H9 (cell line): Measurements from ENCODE around the gene SMARCAL1. TPM values are rescaled to one million over a fixed set of nuclear protein-coding genes. Genes with fewer than 3 reads are reported as not detected.
A peak's percentile ranks its signal among the peaks of the same experiment; 100 is the strongest.

Source experiments
- DNase-seq: peaks from one replicate; pipeline ENCODE4 v3.0.0-alpha.2; 2017
- H2AFZ ChIP-seq: one replicate; pipeline ENCODE4 v1.6.1; 2013; ENCODE audit warnings: mild to moderate bottlenecking, low read length, control low read depth, moderate library complexity
- H2AK5ac ChIP-seq: 2 replicates; pipeline ENCODE4 v1.6.1; 2013; ENCODE audit warnings: low read length, control low read depth, mixed read lengths; ENCODE audit not compliant: insufficient read length
- H2BK120ac ChIP-seq: one replicate; pipeline ENCODE4 v1.6.1; 2013; ENCODE audit warnings: low read depth, mild to moderate bottlenecking, low read length, control low read depth, inconsistent platforms; ENCODE audit not compliant: poor library complexity, severe bottlenecking
- H2BK12ac ChIP-seq: 2 replicates; pipeline ENCODE4 v1.6.1; 2013; ENCODE audit warnings: low read length, control low read depth, mixed read lengths, low read depth; ENCODE audit not compliant: insufficient read length
- H2BK15ac ChIP-seq: 2 replicates; pipeline ENCODE4 v1.6.1; 2013; ENCODE audit warnings: low read depth, low read length, control low read depth
- H2BK20ac ChIP-seq: one replicate; pipeline ENCODE4 v1.6.1; 2013; ENCODE audit warnings: low read depth, mild to moderate bottlenecking, low read length, control low read depth, inconsistent platforms; ENCODE audit not compliant: poor library complexity, severe bottlenecking
- H2BK5ac ChIP-seq: 2 replicates; pipeline ENCODE4 v1.6.1; 2013; ENCODE audit warnings: low read length, control low read depth, mixed read lengths; ENCODE audit not compliant: insufficient read length
- H3K14ac ChIP-seq: 2 replicates; pipeline ENCODE4 v1.6.1; 2013; ENCODE audit warnings: low read length, control low read depth; ENCODE audit not compliant: insufficient read depth
- H3K18ac ChIP-seq: 2 replicates; pipeline ENCODE4 v1.6.1; 2013; ENCODE audit warnings: low read depth, mild to moderate bottlenecking, mixed read lengths, low read length, control low read depth; ENCODE audit not compliant: insufficient read length
- H3K23ac ChIP-seq: 2 replicates; pipeline ENCODE4 v1.6.1; 2013; ENCODE audit warnings: low read length, control low read depth, mixed read lengths, low read depth; ENCODE audit not compliant: insufficient read length
- H3K23me2 ChIP-seq: 2 replicates; pipeline ENCODE4 v1.6.1; 2013; ENCODE audit warnings: low read depth, mild to moderate bottlenecking, mixed read lengths, low read length, control low read depth; ENCODE audit not compliant: insufficient read length, poor library complexity, severe bottlenecking
- H3K27ac ChIP-seq: 2 replicates; pipeline ENCODE4 v1.5.1; 2013; ENCODE audit warnings: low read length, control low read depth, mixed read lengths, low read depth; ENCODE audit not compliant: insufficient read length
- H3K27me3 ChIP-seq: 2 replicates; pipeline ENCODE4 v1.6.1; 2013; ENCODE audit warnings: low read length, control low read depth, inconsistent platforms; ENCODE audit not compliant: insufficient read depth
- H3K4ac ChIP-seq: 2 replicates; pipeline ENCODE4 v1.6.1; 2013; ENCODE audit warnings: low read depth, mild to moderate bottlenecking, control low read depth, inconsistent platforms, low read length, moderate library complexity
- H3K4me1 ChIP-seq: 2 replicates; pipeline ENCODE4 v1.6.1; 2013; ENCODE audit warnings: low read length, control low read depth, inconsistent platforms; ENCODE audit not compliant: insufficient read depth
- H3K4me2 ChIP-seq: 2 replicates; pipeline ENCODE4 v1.6.1; 2013; ENCODE audit warnings: low read length, control low read depth, mixed read lengths; ENCODE audit not compliant: insufficient read length, insufficient read depth
- H3K56ac ChIP-seq: 2 replicates; pipeline ENCODE4 v1.6.1; 2013; ENCODE audit warnings: low read depth, mild to moderate bottlenecking, mixed read lengths, low read length, control low read depth; ENCODE audit not compliant: insufficient read length
- H3K79me1 ChIP-seq: 2 replicates; pipeline ENCODE4 v1.6.1; 2013; ENCODE audit warnings: low read depth, mild to moderate bottlenecking, moderate library complexity, low read length, control low read depth, inconsistent platforms; ENCODE audit not compliant: insufficient read depth, poor library complexity, severe bottlenecking
- H3K79me2 ChIP-seq: 2 replicates; pipeline ENCODE4 v1.6.1; 2013; ENCODE audit warnings: low read length, control low read depth, inconsistent platforms; ENCODE audit not compliant: insufficient read depth
- H3K9ac ChIP-seq: 2 replicates; pipeline ENCODE4 v1.6.1; 2013; ENCODE audit warnings: low read length, control low read depth, mixed read lengths; ENCODE audit not compliant: insufficient read length; ENCODE audit errors: extremely low read depth
- H3K9me3 ChIP-seq: one replicate; pipeline ENCODE4 v1.6.1; 2013; ENCODE audit warnings: low read depth, low read length, inconsistent platforms; ENCODE audit not compliant: control insufficient read depth
- H3T11ph ChIP-seq: one replicate; pipeline ENCODE4 v1.6.1; 2013; ENCODE audit warnings: mild to moderate bottlenecking, low read length, control low read depth, inconsistent platforms
- H4K20me1 ChIP-seq: one replicate; pipeline ENCODE4 v1.6.1; 2013; ENCODE audit not compliant: control insufficient read depth, insufficient read length, insufficient read depth
- H4K5ac ChIP-seq: 2 replicates; pipeline ENCODE4 v1.6.1; 2013; ENCODE audit warnings: low read depth, mild to moderate bottlenecking, mixed read lengths, low read length, control low read depth; ENCODE audit not compliant: insufficient read length
- H4K8ac ChIP-seq: replicated peaks from 2 replicates; pipeline ENCODE4 v1.6.1; 2013; ENCODE audit warnings: low read length, control low read depth, mixed read lengths, low read depth; ENCODE audit not compliant: insufficient read length
- H4K91ac ChIP-seq: 2 replicates; pipeline ENCODE4 v1.6.1; 2013; ENCODE audit warnings: low read depth, mild to moderate bottlenecking, moderate library complexity, mixed read lengths, low read length, control low read depth; ENCODE audit not compliant: insufficient read length
- H3K27ac Mint-ChIP-seq, 3 experiments: 2 replicates in 2 of 3; 3 replicates in 1 of 3; pipeline ENCODE4 v1.8.0; 2020 to 2021; ENCODE audit warnings: mixed read lengths in 3 of 3, mild to moderate bottlenecking in 1 of 3, moderate library complexity in 1 of 3
- H3K27me3 Mint-ChIP-seq: 2 replicates; pipeline ENCODE4 v1.8.0; 2021; ENCODE audit warnings: low read depth, mild to moderate bottlenecking, moderate library complexity, mixed read lengths
- H3K36me3 Mint-ChIP-seq, 3 experiments: 2 replicates in 2 of 3; 3 replicates in 1 of 3; pipeline ENCODE4 v1.8.0; 2020 to 2021; ENCODE audit warnings: low read depth in 3 of 3, mixed read lengths in 3 of 3; ENCODE audit not compliant: insufficient read depth in 1 of 3
- H3K4me1 Mint-ChIP-seq, 2 experiments: 2 replicates each; pipeline ENCODE4 v1.8.0; 2020; ENCODE audit warnings: mixed read lengths in 2 of 2
- H3K4me3 Mint-ChIP-seq, 2 experiments: 2 replicates in 1 of 2; 3 replicates in 1 of 2; pipeline ENCODE4 v1.8.0; 2020 to 2021; ENCODE audit warnings: mild to moderate bottlenecking in 2 of 2, mixed read lengths in 2 of 2, moderate library complexity in 1 of 2
- H3K9me3 Mint-ChIP-seq, 2 experiments: 2 replicates in 1 of 2; 3 replicates in 1 of 2; pipeline ENCODE4 v1.8.0; 2020; ENCODE audit warnings: mild to moderate bottlenecking in 2 of 2, mixed read lengths in 2 of 2, moderate library complexity in 1 of 2
- WGBS: extraction: QIAGEN DNeasy Blood & Tissue Kit; methylation state at CpG from one replicate; pipeline ENCODE4 v1.1.7; 2013; ENCODE audit warnings: missing lambda C conversion rate, low lambda C conversion rate, mixed read lengths; ENCODE audit not compliant: insufficient read length; ENCODE audit errors: extremely low coverage; 5-methylcytosine and 5-hydroxymethylcytosine counted together
- total RNA-seq: library from RNA; stranded (reverse); gene quantifications from 2 replicates; pipeline ENCODE4 v1.2.1, GENCODE V29; 2021
- TF ChIP-seq, protein P1 (sequence below): fragments of 200-600 bp; sonication (generic); conservative IDR thresholded peaks from 3 replicates; pipeline ENCODE4 v1.8.0; 2021; ENCODE audit warnings: antibody characterized with exemption, mild to moderate bottlenecking

The SMARCAL1 gene
- total RNA-seq, 1 experiment from 2014 or later, result 16.5 TPM

DNA sequence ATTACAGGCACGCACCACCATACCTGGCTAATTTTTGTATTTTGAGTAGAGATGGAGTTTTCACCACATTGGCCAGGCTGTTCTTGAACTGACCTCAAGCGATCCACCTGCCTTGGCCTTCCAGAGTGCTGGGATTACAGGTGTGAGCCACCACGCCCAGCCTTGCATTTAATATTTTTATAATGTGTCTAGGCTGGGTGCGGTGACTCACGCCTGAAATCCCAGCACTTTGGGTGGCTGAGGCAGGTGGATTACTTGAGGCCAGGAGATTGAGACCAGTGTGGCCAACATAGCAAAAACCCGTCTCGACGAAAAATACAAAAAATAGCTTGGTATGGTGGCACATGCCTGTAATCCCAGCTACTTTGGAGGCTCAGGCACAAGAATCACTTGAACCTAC is 89.6 kb downstream of the SMARCAL1 start:
- no peak overlapping the region for H4K8ac ChIP-seq
- Mint-ChIP-seq H3K4me1 (peaks cover 46 to 48% of the 10 kb centered on the region in 2 experiments), H3K27me3 (no peaks in the 10 kb centered on the region), H3K27ac (peak overlapping the region in 1 of 3 experiments; percentile 98; a peak in 1 of 7 replicates), H3K36me3 (peaks cover 67 to 79% (median 76%) of the 10 kb centered on the region in 3 experiments), H3K4me3 (peak overlapping the region; percentile 95 to 98; a peak in 2 of 5 replicates), H3K9me3 (peaks cover 1 to 3% of the 10 kb centered on the region in 2 experiments; a peak in 1 of 5 replicates)
- TF ChIP-seq, protein P1, sequence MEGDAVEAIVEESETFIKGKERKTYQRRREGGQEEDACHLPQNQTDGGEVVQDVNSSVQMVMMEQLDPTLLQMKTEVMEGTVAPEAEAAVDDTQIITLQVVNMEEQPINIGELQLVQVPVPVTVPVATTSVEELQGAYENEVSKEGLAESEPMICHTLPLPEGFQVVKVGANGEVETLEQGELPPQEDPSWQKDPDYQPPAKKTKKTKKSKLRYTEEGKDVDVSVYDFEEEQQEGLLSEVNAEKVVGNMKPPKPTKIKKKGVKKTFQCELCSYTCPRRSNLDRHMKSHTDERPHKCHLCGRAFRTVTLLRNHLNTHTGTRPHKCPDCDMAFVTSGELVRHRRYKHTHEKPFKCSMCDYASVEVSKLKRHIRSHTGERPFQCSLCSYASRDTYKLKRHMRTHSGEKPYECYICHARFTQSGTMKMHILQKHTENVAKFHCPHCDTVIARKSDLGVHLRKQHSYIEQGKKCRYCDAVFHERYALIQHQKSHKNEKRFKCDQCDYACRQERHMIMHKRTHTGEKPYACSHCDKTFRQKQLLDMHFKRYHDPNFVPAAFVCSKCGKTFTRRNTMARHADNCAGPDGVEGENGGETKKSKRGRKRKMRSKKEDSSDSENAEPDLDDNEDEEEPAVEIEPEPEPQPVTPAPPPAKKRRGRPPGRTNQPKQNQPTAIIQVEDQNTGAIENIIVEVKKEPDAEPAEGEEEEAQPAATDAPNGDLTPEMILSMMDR, result no peak
- no peak overlapping the region for H3K14ac ChIP-seq
- H4K5ac ChIP-seq, result no peak overlapping the region
- no peak overlapping the region for H3K9ac ChIP-seq
- no peak overlapping the region for H2BK5ac ChIP-seq
- no peak overlapping the region for H3K27ac ChIP-seq
- H3K4me1 ChIP-seq, result peaks cover 3% of the 10 kb centered on the region; the same call in 1 of the 2 replicates
- no peak overlapping the region for H3K18ac ChIP-seq
- no peak overlapping the region for H2BK20ac ChIP-seq
- no peak overlapping the region for H3T11ph ChIP-seq
- no peak overlapping the region for H3K4ac ChIP-seq
- no peaks in the 10 kb centered on the region for H3K9me3 ChIP-seq
- H2BK120ac ChIP-seq, result no peak overlapping the region
- no peaks in the 10 kb centered on the region for H3K27me3 ChIP-seq
- H2AFZ ChIP-seq, result no peak overlapping the region
- no peak overlapping the region for H2BK15ac ChIP-seq
- H4K20me1 ChIP-seq, result no peaks in the 10 kb centered on the region
- H3K23ac ChIP-seq, result no peak overlapping the region
- H3K4me2 ChIP-seq, result no peak overlapping the region
- DNase-seq, result no peak
- H3K56ac ChIP-seq, result no peak overlapping the region
- no peak overlapping the region for H2AK5ac ChIP-seq
- peaks cover 6% of the 10 kb centered on the region for H3K79me1 ChIP-seq
- no peak overlapping the region for H4K91ac ChIP-seq
- no peak overlapping the region for H2BK12ac ChIP-seq
- peaks cover 7% of the 10 kb centered on the region for H3K23me2 ChIP-seq
- peaks cover 13% of the 10 kb centered on the region; the same call in 1 of the 2 replicates for H3K79me2 ChIP-seq
- no CpG with 5 or more reads among the region's 8 CpGs for WGBS
